Stimulated activated naive CD4-positive, alpha-beta T cell (primary cell): ENCODE results near the gene SHLD3.
"Not testable (repeated sequence)": the region's sequence is repeated elsewhere in the genome, so short reads cannot be mapped to it uniquely, and the experiment has no call there.

Experiments used
- DNase-seq, 6 experiments: peaks; one replicate each; lab custom pipeline; 2025; lab: John Stamatoyannopoulos, UW

SHLD3 gene, protein sequence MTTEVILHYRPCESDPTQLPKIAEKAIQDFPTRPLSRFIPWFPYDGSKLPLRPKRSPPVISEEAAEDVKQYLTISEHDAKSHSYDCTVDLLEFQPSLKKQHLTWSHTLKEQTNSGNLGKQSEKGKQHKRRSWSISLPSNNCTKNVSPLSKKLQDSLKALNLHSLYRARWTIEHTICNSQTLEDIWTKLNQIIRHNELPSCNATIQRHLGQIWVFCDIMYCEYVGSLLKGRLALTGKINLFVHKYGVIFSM

DNA sequence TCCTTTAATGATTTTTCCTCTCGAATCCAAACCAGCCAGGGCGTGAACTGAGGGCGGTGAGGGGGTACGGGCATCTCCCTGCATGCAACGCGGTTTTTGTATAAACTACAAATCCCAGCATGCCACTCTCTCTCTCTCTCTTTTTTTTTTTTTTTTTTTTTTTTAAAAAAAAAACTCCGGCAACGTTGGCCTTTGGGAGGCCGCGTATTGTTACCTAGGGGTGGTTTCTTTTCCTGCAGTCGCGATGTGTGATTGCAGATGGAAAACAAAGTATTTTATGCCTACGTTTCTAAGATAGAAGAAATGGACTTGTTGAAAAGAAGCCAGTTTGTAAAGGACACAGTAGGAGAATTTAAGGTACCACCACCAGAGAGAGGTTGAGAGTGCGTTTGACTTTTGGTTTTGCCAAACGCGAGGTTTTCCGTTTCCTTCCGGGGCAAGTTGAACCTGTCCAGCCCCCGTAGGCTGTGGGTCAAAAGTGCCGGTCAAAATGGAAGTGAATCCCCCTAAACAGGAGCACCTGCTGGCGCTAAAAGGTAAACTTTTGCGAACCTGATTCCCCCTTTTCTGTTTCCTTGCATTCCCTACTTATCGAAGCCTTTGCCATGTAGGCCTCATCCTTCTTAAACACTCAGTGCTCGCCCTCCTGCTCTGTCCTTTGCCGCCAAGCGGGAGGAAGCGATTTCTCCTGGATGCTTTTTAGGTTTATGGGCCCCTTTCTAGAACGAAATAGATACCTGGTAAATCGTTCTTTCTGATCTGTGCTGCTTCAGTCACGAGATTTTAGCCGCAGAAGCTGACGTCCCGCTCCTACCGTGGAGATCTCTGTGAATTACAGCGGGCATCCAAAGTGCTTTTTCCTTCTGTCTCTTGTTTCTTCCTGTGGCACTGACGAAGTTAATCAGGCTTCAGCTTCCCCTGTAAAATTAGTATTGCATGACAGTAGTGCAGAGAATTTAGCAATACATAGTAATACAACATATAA lies at the start of gene SHLD3, which contains the start of gene TRAPPC13:
Gene SHLD3, plus strand, starts transcription at position 457 of the 985 bp plus-strand sequence. CDS start 4,561 bp downstream, outside the sequence.
Gene TRAPPC13, plus strand, starts transcription at position 457 of the 985 bp plus-strand sequence. Its CDS starts 34 bp downstream, at position 491.
- DNase-seq: peak; percentile 83 to 99 (median 90)

GRCh38 chr5:65577141-65577540 lies 47.7 kb upstream of the SHLD3 start:
- DNase-seq: no peak

DNA sequence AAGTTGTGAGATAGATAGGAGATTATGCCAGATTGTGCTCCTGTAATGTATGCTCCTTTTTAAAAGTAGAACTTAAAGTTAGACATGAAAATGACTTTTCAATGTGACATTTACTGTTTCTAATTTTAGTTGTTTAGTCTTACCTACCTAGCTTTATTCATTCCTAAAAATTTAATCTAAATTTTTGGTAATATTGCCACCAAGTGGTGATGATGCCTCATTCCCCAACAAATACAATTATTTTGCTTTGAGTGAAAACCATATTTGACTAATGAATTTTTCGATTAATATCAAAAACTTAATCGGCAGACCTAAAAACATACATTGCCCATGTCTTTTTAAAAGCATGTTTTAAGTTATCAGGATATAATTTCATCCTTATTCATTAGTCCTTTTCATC lies 36.1 kb upstream of the SHLD3 start:
- DNase-seq: no peak

DNA sequence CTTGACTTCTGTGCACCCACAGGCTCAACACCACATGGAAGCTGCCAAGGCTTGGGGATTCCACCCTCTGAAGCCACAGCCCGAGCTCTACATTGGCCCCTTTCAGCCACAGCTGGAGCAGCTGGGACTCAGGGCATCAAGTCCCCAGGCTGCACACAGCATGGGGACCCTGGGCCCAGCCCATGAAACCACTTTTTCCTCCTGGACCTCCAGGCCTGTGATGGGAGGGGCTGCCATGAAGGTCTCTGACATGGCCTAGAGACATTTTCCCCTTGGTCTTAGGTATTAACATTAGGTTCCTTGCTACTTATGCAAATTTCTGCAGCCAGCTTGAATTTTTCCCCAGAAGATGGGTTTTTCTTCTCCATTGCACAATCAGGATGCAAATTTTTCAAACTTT lies 23.1 kb upstream of the SHLD3 start:
- not testable (repeated sequence) for DNase-seq

DNA sequence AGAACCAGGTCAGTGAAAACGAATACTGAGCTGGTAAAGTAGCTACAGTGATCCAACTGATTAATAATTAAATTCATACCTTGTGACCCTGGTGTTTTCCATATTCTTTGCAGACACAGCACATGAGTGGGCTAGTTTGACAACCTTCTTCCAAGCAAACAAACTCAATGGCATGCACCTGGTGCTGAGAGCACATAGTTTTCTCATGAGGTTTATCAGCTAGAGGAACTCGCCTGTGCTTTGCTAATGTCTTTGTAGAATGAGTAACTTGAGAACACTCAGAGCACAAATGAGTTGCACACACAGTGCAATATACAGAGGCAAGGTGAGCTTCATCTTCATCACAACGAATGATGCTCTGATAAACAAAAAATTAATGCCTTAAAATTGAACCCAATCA lies 13.3 kb upstream of the SHLD3 start:
- no peak for DNase-seq

- no peak for DNase-seq
These were observed 12.4 kb upstream of the SHLD3 start for GRCh38 chr5:65612298-65612907.

DNA sequence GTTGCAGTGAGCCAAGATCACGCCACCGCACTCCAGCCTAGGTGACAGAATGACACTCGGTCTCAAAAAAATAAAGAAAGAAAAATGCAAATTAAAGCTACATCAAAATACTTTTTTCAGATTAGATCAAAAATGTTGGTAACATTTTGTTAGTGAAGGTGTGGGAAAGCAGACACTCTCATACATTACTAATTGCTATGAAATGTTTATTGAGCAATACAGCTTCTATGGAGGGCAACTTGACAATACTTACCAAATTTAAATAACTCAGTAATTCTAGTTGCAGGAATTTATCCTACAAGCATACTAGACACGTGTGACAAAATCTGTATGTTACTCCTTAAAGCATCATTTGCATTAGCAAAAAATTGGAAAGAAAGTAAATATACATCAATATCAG lies 4.8 kb upstream of the SHLD3 start:
- no peak for DNase-seq

GRCh38 chr5:65621961-65622360 lies 2.9 kb upstream of the SHLD3 start:
- not testable (repeated sequence) for DNase-seq

DNA sequence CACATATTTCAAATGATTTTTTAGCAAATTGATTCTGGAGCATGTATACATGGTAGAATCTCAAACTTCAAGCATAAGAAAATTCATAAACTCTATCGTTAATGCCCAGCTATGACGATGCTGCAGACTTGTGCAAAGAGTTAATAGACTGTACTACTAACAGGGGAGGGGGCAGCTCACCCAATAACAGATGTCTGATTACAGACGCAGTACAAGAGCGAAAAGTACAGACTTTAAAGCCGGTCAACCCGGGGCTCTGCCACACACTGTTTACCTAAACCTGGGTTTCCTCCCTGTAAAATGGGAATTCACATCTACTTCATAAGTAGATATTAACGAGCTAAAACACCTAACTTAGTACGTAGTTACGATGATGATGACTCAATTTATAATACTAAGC lies 1.3 kb upstream of the SHLD3 start:
- DNase-seq: no peak

GRCh38 chr5:65624025-65624570 lies 729 bp upstream of the SHLD3 start, which contains the start of gene TRIM23:
TRIM23 (minus strand) TSS chr5:65624333; CDS start chr5:65624274, 59 bp downstream.
- DNase-seq: peak; percentile 83 to 99 (median 92)

GRCh38 chr5:65625743-65626142 lies 916 bp downstream of the SHLD3 start:
- DNase-seq: no peak

DNA sequence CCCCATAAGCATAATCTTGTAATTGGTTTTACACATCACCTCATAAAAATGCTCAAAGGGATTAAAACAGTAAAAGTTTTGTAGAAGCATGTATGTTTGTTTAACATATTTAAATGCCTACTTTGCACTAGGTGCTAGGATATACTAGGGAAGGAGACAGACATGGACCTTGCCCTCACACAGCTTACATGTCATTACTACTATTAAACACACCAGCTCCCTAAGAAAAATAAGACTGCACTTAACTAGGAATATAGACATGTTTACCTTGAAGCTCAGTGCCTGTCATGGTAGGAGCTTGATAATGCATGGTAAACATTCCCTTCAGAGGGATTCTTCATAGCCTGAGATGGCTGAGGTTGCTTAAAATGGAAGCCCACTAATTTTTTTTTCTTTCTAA lies 6.2 kb downstream of the SHLD3 start:
- no peak for DNase-seq

DNA sequence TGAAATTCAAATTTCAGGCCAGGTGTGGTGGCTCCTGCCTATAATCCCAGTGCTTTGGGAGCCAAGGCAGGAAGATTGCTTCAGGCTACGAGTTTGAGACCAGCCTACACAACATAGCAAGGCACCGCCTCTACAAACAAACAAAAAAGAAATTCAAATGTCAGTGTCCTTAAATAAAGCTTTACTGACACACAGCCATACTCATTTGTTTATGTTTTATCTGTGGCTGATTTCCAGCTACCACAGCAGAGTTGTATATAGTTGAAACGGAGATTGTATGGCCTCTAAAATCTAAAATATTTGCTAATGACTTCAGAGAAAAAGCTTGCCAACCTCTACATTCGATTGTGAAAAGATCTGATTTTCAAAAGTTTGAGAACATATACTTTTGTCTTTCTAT lies 15.4 kb downstream of the SHLD3 start:
- DNase-seq: no peak

- DNase-seq: no peak
These were observed 22.1 kb downstream of the SHLD3 start for GRCh38 chr5:65646938-65647337.

GRCh38 chr5:65647941-65648340 lies 23.1 kb downstream of the SHLD3 start:
- DNase-seq: no peak

GRCh38 chr5:65651144-65651543 lies 26.3 kb downstream of the SHLD3 start:
- DNase-seq: no peak

DNA sequence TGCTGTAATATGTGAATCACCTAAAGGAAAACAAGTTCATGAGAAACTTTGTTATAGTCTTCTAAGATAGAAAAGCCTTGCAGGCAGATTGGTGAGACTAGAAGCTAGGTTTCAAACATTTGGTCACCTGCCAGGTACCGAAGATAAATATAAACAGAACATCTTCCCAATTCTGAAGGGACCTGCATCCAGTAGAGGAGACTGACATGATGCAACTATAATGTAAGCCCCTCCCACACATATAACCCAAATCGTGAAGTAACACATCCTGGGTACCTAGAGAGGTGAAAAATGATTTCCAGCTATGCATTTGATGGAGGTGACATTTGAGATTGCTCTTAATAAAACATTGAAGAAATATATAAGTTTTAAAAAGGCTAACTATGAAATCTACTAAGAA lies 29.9 kb downstream of the SHLD3 start:
- DNase-seq: no peak

DNA sequence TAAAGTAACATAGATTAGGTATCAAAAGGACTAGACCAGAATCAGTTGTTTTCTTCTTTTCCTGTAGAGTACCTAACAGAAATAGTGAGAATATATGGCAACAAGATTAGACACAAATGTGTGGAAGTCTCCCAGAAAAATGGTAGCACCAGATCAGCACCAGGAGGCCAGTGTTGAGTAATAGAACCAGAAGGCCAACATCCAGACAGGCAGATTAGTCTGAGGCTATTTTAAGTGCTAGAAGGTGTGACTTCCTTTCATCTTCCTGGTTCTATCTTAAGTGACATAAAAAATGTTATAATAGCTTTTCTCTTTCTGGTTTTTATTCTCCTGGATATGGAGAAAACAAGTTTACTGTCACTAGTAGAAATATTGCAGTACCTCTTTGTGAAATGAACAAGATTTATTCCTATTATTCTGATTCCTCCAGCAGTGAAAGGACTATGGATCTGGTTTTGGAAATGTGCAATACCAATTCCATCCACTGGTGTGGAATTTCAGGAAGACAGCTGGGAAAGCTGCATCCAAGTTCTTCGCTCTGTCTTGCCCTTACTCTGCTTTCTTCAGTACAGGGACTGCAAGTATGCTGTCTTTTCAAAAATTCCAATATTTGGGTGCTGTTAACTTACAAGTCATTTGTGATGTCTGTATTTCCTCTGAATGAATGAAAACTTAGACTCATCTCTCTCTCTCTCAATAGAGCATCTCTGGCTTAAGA lies 39.1 kb downstream of the SHLD3 start:
- no peak for DNase-seq

- no peak for DNase-seq
These were observed 43.9 kb downstream of the SHLD3 start for GRCh38 chr5:65668696-65669095.

DNA sequence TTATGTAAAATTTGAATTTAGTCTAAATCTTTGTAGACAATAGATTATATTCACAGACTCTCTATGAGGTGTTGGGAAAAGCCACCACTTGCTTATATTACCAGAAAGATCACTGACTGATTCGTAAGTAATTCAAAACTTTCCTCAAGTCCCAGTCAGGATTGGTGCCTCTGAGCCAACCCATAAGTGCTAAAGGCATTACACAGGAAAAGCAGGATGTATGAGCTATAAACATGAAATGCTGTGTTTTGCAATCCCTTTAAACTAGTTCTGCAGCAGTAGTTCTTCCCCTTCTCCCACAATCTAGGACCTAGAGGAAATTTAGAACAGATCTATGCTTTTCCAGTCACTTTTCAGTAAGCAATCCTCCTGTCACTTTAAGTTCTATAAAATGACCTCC lies 48.0 kb downstream of the SHLD3 start:
- DNase-seq: no peak

DNA sequence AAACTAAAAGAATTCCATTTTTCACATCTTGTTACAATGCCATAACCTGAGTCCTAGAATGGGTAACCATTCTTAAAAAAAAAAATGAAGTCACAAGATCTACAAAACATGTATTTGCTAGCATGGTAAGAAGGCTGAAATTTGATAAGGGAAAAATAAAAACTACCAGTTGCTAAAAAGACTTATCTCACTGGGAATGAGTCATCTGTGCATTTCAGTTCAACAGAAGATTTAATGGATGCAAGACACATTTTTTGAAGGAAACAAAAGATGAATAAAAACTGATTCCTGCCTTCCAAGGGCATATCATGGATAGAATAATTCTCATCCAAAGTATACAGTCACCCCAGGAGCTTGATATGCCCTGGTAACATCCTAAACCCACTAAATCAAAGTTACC lies 49.9 kb downstream of the SHLD3 start:
- DNase-seq: no peak
